Progenitor cell of endocrine pancreas (in vitro differentiated cells): Measurements from ENCODE around the gene PYGM. TPM values are rescaled to one million over a fixed set of nuclear protein-coding genes. Genes with fewer than 3 reads are reported as not detected.

Experiments
- DNase-seq: peaks from one replicate; pipeline ENCODE4 v3.0.0; 2021; ENCODE audit warnings: low spot score; ENCODE audit not compliant: unreplicated experiment
- H3K27ac Mint-ChIP-seq: 2 replicates; pipeline ENCODE4 v1.8.0; 2021; ENCODE audit warnings: mild to moderate bottlenecking, moderate library complexity, mixed read lengths
- H3K27me3 Mint-ChIP-seq: 2 replicates; pipeline ENCODE4 v1.8.0; 2021; ENCODE audit warnings: mixed read lengths
- H3K36me3 Mint-ChIP-seq: 2 replicates; pipeline ENCODE4 v1.8.0; 2022; ENCODE audit warnings: mixed read lengths; ENCODE audit not compliant: insufficient read depth
- H3K4me1 Mint-ChIP-seq: 2 replicates; pipeline ENCODE4 v1.8.0; 2021; ENCODE audit warnings: low read depth, mixed read lengths
- H3K4me3 Mint-ChIP-seq: 2 replicates; pipeline ENCODE4 v1.8.0; 2021; ENCODE audit warnings: low read depth, mild to moderate bottlenecking, moderate library complexity, mixed read lengths
- H3K9me3 Mint-ChIP-seq: 2 replicates; pipeline ENCODE4 v1.8.0; 2021; ENCODE audit warnings: low read depth, mixed read lengths
- CTCF ChIP-seq: fragments of 200-600 bp; sonication (generic); IDR thresholded peaks from one replicate; pipeline ENCODE4 v1.5.0; 2021; ENCODE audit warnings: antibody characterized with exemption, mild to moderate bottlenecking; ENCODE audit not compliant: unreplicated experiment
- total RNA-seq: library from RNA; stranded (reverse); gene quantifications from 2 replicates; pipeline ENCODE4 v1.2.1, GENCODE V29; 2021

The PYGM gene
- total RNA-seq, 1 donor from 2014 or later = 1.6 TPM

- H3K36me3 Mint-ChIP-seq = no peaks in the 10 kb centered on the region
- peak; percentile 97 for TF ChIP-seq CTCF
- H3K4me3 Mint-ChIP-seq = peak within 1 kb of the TSS; percentile 53
- H3K4me1 Mint-ChIP-seq = no peaks in the 10 kb centered on the region
- no peak within 1 kb of the TSS for H3K27ac Mint-ChIP-seq
- H3K9me3 Mint-ChIP-seq = no peaks in the 10 kb centered on the region
- peak; percentile 68 for DNase-seq
- H3K27me3 Mint-ChIP-seq = peaks cover 75% of the 10 kb centered on the region
Observed at GRCh38 chr11:64723117-64723906, 36.5 kb downstream of the PYGM start, which contains the start of gene NRXN2. NRXN2 (minus strand) TSS chr11:64723197; CDS start chr11:64713699, 9,498 bp downstream.

GRCh38 chr11:64722141-64723065, 37.4 kb downstream of the PYGM start:
- Mint-ChIP-seq H3K27ac (no peak overlapping the region), H3K4me3 (peak overlapping the region; percentile 30), H3K27me3 (peaks cover 77% of the 10 kb centered on the region), H3K36me3 (no peaks in the 10 kb centered on the region), H3K4me1 (no peaks in the 10 kb centered on the region), H3K9me3 (no peaks in the 10 kb centered on the region)
- DNase-seq = no peak
- no peak for TF ChIP-seq CTCF

- Mint-ChIP-seq H3K27me3 (peaks cover 79% of the 10 kb centered on the region), H3K27ac (no peak overlapping the region), H3K36me3 (no peaks in the 10 kb centered on the region), H3K9me3 (no peaks in the 10 kb centered on the region), H3K4me1 (no peaks in the 10 kb centered on the region), H3K4me3 (no peak overlapping the region)
- TF ChIP-seq CTCF = no peak
- no peak for DNase-seq
Observed at GRCh38 chr11:64721359-64721699, 38.4 kb downstream of the PYGM start.

- Mint-ChIP-seq H3K27ac (no peak overlapping the region), H3K4me3 (no peak overlapping the region), H3K27me3 (peaks cover 83% of the 10 kb centered on the region), H3K9me3 (no peaks in the 10 kb centered on the region), H3K36me3 (no peaks in the 10 kb centered on the region), H3K4me1 (no peaks in the 10 kb centered on the region)
- TF ChIP-seq CTCF = no peak
- no peak for DNase-seq
Observed at GRCh38 chr11:64720640-64721358, 39.0 kb downstream of the PYGM start.

- Mint-ChIP-seq H3K27ac (no peak overlapping the region), H3K36me3 (no peaks in the 10 kb centered on the region), H3K4me1 (no peaks in the 10 kb centered on the region), H3K4me3 (no peak overlapping the region), H3K9me3 (no peaks in the 10 kb centered on the region), H3K27me3 (peaks cover 83% of the 10 kb centered on the region)
- TF ChIP-seq CTCF = no peak
- DNase-seq = no peak
Observed at GRCh38 chr11:64720167-64720566, 39.6 kb downstream of the PYGM start.
